HG03045 (cell line): ENCODE data around the gene EML4.
"Not testable (repeated sequence)": the region's sequence is repeated elsewhere in the genome, so short reads cannot be mapped to it uniquely, and the experiment has no call there.

Source experiments
- ATAC-seq: cut with Tn5 transposase; IDR thresholded peaks from one replicate; pipeline ENCODE4 v1.9.1; 2021; ENCODE audit warnings: mild to moderate bottlenecking, moderate library complexity; ENCODE audit not compliant: unreplicated experiment

Gene EML4

DNA sequence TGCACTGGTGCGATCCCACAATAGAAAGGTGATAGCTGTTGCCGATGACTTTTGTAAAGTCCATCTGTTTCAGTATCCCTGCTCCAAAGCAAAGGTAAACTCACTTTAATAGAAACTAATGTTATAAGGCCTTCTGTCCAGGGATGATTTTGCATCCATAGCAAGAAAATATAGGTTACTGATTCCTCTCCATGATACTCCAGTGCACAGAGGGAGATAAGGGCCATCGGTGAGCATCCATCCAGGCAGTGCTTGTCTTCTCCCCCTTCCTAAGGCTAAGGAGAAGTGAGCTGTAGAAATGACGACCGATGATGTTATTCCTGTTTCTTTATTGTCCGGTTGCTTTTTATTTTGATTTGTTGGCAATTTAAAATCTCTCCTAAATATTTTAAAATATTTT, 159.8 kb downstream of the EML4 start:
- no peak for ATAC-seq

DNA sequence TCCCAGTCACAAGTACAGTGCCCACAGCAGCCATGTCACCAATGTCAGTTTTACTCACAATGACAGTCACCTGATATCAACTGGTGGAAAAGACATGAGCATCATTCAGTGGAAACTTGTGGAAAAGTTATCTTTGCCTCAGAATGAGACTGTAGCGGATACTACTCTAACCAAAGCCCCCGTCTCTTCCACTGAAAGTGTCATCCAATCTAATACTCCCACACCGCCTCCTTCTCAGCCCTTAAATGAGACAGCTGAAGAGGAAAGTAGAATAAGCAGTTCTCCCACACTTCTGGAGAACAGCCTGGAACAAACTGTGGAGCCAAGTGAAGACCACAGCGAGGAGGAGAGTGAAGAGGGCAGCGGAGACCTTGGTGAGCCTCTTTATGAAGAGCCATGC, 160.6 kb downstream of the EML4 start:
- no peak for ATAC-seq

DNA sequence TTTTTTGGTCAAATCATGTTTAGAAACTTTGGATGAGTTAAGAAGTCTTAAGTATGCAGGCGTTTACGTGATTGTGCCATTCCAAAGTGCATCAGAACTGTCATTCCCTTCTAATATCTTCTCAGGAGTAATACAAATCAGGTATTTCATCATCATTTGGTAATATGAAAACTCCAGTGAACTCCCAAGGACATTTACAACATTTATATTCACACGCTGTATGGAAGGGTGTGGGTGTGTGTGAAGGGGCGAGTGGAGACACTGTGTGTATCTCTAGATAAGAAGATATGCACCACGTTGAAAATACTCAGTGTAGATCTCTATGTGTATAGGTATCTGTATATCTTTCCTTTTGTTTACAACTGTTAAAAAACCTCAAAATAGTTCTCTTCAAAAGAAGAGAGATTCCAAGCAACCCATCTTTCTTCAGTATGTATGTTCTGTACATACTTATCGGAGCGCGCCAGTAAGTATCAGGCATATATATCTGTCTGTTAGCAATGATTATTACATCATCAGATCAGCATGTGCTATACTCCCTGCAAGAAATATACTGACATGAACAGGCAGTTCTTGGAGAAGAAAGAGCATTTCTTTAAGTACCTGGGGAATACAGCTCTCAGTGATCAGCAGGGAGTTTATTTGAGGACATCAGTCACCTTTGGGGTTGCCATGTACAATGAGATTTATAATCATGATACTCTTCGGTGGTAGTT, 162.6 kb downstream of the EML4 start:
- ATAC-seq = no peak

DNA sequence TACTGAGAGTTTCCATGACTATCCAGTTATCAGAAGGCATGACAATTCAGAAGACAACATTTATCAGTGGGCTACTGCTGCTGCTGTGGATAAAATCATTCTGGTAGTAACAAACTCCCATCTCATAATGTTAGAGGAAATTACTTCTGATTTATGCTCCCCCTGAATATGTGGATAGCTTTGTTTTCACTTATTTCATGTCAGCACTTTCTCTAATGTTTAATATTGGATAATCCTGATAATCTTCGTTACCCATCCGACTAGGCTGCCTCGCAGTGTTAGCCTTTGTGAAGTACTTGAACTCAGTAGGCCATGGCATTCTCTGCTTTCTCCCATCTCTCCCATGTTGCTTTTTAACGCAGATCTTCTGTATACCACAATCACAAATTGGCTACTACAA, 163.4 kb downstream of the EML4 start:
- ATAC-seq = no peak

DNA sequence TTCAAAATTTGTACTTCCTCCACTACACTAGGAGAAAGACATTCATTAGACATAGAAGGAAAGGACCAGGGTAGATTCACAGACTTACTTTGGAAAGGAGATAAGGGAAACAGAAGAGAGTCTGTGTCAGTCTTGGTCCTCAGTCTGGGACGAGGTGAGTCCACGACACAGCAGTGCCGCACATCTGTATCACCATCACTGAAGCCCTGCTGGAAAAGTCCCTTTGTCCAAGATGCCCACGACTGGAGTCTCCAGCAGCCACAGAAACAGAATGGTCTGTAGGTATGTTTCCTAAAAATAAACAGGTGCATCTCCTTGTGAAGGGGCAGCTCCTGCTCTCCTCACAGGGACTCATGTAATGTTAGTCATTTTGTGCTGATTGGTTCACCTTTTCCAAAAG, 164.4 kb downstream of the EML4 start:
- ATAC-seq = no peak

DNA sequence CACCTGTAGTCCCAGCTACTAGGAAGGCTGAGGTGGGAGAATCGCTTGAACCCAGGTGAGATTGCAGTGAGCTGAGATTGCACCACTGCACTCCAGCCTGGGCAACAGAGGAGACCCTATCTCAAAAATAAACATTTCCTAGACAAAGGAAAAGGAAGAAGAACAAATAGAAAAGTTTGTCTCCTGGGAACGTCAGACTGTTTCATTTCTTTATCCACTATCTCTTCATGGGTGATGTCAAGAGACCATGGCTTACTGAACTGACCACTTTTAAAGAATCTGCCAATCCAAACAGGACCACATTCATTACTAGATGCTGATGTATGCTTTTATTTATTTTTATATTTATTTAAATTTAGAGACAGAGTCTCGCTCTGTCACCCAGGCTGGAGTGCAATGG, 165.1 kb downstream of the EML4 start:
- ATAC-seq = no peak

DNA sequence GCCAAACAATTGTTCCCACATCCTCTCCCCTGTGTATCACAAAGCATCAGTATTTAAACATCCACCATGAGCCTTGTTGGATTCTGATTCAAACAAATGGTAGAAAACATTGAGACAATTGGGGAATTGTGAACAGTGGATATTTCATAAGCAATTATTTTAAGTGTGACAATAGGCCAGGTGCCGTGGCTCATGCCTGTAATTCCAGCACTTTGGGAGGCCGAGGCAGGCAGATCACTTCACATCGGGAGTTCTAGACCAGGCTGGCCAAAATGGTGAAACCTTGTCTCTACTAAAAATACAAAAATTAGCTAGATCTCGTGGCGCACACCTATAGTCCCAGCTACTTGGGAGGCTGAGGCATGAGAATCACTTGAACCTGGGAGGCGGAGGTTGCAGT, 165.7 kb downstream of the EML4 start:
- not testable (repeated sequence) for ATAC-seq

DNA sequence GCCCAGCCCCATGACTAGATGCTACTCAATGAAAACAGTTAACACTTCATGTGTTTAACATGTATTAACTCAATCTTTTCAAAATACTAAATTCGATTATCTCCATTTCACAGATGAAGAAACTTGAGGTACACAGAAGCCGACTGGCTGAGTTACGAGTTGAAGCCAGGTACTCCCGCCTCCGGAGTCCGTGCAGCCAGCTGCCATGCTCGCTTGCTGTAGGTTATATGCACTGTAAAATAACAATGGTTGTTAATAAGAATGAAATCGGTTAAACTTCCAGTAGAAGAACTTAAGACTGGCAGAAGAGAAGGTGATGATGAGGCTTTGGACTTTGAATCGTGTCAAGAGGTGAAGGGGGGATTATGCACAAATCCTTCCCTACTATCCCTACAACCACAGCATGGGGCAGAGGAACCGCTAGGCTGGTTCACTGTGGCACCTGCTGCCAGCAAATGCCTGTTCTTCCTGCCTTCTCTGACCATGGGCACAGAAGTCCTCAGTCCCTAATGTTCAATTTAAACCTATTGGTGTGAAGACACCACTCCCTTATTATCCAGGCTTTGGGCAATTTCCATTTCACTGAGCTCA, 166.5 kb downstream of the EML4 start:
- no peak for ATAC-seq

DNA sequence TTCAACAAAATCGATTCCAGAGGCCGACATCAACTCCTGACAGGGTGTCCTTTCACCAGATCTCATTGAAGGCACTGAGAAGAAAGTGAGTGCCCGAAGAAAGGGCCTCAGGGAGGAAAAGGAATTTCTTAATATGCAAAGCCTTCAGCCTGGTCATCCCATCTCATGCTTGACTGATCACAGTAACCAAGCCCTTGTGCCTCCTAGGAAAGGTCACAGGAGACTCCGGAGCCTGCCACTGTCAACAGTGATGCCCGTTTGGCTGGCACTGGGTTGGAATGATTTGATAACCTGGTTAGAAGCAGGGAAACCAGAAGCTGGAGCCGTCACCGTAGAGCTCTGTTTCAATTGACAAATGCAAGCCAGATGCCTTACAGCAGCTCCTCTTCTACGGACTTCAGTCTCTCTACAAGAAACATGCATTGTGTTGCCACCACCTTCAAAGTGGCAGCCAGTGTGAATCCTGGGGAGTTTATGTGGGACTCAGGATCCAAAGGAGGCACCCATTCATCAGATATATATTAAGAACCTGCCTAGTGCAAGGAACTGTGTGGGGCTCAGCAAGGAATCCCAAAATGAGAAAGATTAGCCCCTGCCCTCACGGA, 167.3 kb downstream of the EML4 start:
- ATAC-seq = no peak

DNA sequence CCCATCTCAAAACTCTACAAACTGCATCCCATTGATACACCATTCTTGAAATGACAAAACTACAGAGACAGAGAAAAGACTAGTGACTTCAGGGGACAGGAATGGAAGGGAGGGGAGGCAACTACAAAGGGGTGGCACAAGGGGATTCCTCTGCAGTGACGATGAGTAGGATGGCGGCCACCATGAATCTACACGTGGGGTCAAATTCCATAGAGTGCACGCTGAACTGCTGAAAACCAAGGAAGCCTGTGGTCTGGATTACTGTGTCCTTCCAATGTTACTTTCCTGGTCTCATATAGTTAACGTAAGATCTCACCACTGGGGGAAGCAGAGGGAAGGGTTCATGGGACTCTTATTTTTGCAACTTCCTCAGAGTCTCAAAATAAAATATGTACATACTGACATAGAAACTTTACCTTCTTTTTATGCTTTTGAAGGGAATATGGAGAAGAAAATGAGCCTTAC, 168.2 kb downstream of the EML4 start:
- ATAC-seq = no peak

DNA sequence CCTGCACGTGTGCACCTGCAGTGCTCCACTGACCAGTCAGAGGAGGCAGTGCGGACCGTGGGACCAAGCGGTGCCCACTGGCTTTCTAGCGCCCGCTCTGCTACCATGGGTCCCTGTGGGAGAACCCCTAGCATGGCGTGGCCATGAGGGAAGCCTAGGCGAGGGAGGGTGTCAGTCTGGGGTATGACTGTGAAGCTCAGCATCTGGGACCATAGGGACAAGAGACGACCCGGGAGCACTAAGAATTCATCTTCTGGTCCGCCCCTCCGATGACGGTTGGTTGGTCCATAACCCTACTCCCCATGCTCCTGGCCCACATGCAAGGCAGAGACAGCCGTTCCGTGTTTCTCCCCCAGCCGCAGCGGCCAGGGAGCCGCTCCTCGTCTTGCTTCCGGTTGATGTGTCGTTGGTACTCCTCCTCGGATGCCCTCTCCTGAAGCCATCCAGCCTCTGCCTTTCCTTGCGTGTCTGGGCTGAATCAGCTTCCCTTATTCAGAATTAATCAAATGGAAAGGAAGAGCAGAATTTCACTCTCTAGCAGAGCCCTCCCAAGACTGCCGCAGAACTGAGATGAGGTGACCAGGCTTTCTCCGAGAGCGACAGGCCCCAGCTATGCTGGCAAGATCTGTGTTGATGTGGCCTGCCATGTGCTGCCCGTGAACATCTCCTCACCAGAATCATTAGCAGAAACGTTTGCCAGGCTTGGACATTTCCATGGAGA, 168.9 kb downstream of the EML4 start:
- ATAC-seq = no peak

DNA sequence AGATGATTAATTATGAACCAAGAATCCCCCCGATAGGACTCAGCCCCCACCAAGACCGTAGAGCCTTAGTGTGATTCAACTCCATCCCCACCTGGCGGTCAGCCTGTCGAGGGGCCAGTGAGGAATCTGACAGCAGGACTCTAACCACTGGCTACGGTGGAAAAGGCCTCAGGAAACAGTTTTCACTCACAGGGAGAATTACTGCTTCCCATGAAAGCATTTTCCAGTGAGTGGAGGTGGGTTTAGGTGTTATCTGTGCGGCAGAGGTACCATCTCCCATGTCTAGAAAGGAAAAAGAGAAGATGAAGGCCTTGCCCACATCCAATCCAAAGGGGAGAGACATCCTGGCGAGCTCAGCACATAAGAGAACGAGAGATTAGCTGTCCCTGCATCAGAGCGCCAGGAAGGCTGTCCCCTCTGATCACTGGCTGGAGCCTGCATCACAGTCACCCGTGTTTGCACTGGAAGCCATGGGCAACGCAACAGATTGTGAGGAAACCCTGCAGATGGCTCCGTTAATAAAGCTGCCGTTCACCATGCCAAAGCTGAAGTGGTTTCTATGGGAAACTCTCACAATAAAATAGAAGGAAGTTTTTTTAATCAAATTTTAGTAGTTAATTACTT, 169.5 kb downstream of the EML4 start:
- ATAC-seq = no peak

DNA sequence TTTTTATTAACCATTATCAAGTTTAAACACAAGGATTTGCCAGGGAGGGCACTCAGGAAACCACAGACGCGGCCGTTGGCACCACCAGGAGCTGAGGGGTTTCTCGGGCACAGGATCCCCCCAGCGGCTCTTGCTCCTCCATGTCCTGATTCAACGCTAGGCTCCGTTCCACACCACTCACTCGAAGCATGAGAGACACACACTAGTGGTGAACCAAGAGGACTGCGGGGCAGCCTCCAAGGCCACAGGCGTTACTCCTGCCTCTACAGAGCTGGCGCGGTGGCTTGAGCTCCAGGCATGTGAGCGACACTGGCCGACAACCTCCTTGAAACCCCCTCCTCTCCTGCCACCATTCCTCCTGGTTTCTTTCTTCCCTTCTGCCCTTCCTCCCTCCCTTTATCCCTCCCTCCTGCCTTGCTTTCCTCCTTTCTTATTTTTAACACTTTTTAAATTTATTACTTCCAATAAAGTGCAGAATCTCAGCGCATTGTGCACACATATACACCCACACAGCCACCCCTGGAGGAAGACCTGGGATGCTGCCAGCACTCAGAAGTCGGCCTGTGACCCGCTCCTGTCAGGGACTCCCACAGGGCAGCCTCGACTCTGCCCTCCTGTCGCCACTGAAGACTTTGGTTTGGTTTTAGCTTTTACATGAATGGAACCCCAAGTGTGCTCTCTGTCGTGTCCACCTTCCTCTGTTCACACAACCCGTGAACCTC, 170.2 kb downstream of the EML4 start:
- no peak for ATAC-seq

DNA sequence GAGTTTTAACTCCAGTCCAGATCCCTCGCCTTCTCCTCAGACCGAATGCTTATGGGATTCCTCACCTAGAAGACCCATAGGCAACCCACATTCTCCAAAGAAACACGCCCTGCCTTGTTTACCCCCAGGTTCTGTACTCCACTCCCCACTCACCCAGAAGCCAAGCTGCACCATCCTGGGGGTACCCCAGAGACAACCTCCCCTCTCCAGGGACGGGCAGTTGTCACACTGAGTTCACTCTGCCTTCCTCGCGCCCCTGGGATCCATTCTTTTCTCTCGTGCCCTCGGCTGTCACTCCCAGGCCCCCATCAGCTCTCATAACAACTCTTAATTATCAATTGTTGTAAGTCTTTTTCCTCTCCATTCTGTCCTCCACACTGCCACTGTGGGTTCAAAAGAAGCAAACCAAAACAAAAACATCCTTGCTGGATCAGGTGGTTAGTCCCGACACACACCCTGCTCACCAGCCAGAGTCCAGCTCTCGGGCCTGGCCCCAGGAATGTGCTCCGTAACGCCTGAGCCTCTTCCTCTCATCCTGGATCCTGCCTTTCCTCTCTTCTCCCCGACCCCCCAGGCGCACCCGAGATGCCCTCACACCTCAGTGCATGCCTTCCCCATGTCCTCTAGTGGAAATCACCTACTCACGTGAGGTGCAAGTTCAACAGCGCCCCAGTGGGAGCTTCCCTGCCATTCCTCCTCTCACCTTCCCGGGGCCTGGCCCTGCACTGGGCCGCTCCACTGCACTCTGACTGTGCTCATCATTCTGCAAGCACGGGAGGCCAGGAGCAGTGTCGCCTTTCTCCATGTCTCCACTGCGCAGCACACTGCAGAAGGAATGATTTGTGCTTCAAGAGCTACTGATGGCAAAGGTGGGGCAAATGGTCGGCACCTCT, 171.1 kb downstream of the EML4 start:
- no peak for ATAC-seq

DNA sequence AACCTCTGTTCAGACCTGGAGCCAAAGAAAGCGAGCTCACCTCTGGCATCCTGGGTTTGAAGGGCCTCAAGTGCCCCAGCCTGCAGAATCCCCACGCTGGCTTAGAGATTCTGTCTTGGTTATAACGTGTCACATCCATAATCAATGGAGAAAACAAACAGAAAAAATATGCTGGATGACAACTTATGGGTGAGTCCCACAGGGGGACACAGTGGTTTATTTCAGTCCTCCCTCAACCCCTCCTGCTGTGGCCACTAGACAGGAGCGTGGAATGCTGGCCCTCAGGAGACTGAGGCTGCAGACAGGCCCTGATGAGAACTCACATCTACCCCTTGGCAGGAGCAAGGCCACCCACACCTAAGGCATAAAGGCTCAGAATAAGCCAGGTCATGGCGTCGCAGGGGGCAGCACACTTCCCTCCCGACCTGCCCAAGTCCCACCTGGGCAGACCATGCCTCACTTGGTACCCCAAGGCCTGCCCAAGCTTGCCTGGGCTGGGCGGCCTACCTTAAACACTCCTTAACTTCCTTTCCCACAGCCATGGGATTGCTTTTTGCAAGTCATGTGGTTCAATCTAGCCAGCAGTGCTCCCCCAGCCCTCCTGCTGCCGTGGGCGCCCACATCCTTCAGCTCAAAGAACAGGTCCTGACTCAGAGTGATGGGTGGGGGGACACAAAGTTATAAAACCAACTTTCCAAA, 171.9 kb downstream of the EML4 start:
- no peak for ATAC-seq

DNA sequence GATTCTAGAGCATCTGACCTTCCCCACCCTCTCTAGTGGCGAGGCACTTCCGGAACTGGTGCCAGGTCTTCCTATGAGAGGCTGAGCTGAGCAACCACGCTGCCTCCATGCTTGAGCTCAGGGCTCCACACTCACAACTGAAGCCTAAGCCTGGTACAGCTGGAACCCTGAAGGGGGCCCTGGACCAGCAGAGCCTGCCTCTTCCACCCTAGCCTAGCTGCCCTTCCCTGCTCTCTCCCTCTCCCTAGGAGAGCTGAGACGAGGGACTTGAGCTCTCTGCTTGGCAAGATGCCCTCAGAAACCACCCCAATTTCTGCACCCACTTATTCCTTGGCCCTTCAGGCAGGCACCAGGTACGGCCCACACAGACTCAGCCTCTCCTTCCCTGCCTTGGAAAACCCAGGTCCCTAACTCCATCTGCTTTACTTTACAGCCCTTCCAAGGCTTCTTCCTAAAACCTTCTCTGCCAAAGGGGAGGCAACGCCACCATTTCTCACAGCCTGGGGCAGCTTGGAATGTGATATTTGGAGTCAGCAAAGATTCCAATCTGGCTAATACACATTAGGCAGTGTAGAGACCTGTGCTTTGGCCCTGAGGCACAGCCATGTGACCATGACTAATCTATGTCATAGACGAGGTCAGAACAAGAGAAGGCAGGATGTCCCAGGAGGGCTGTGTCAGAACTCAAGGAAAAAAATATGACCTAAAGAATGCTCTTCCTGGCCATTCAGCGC, 173.1 kb downstream of the EML4 start:
- ATAC-seq = no peak

DNA sequence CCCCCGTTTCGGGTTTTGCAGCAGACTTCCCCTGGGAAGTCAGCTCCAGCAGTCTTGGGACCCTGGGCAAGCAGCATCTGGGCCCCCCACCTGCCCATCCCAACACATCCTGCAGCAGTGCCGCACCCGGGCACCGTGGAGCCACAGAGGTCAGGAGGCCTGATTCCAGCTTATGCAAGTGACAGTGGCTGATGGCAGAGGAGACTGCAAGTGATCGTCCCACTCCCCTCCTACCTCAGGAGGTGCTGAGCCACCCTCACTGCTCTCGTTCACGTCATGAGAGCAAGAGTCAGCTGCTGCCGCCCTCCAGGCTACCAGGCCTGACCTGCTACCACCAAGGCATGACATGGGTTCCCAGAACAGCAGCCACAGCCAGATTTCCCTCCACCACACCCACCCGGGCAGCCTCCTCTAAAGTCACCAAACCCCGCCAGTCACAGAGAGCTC, 173.7 kb downstream of the EML4 start:
- no peak for ATAC-seq

DNA sequence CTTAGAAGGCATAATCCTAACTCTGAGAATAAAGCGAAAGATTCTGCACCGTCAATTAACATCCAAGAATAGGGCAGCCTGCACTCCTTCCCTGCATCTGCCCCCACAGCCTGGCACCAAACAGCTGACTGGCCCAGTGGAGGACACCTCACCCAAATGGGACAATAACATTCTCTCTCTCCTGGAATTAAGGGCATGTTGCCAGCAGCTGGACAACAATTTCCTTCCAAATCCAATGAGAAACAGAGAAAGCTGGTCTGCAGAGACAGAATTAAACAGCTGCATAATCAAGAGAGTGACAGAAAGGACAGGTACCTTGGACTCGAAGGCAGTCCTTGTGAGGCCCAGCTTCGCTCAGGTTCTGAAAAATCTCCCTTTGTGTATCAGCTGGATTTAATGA, 176.8 kb downstream of the EML4 start:
- ATAC-seq = no peak
